ENCODE data around the gene ARIH2.
"Not testable (repeated sequence)": the region's sequence is repeated elsewhere in the genome, so short reads cannot be mapped to it uniquely, and the experiment has no call there.

ARIH2 gene

GRCh38 chr3:48918388-48919214, at the start of gene ARIH2:
Gene ARIH2 (plus strand): TSS chr3:48918842. CDS start chr3:48927559, 8,717 bp downstream.
- DNase-seq = peak; percentile 65

GRCh38 chr3:48877671-48878070, 41.0 kb upstream of the ARIH2 start:
- no peak for DNase-seq

- DNase-seq = no peak
Observed at GRCh38 chr3:48879307-48879993, 39.2 kb upstream of the ARIH2 start.

- DNase-seq = no peak
Observed at GRCh38 chr3:48879994-48880377, 38.7 kb upstream of the ARIH2 start.

GRCh38 chr3:48881006-48881405, 37.6 kb upstream of the ARIH2 start:
- DNase-seq = no peak

- DNase-seq = no peak
Observed at GRCh38 chr3:48881652-48882114, 37.0 kb upstream of the ARIH2 start.

GRCh38 chr3:48885753-48886152, 32.9 kb upstream of the ARIH2 start:
- DNase-seq = no peak

GRCh38 chr3:48891606-48892005, 27.0 kb upstream of the ARIH2 start:
- DNase-seq = no peak

GRCh38 chr3:48894516-48894915, 24.1 kb upstream of the ARIH2 start:
- no peak for DNase-seq

GRCh38 chr3:48896936-48897335, 21.7 kb upstream of the ARIH2 start:
- no peak for DNase-seq

- DNase-seq = no peak
Observed at GRCh38 chr3:48897460-48898376, 20.9 kb upstream of the ARIH2 start.

GRCh38 chr3:48898383-48899234, 20.0 kb upstream of the ARIH2 start, which contains the start of gene SLC25A20:
Gene SLC25A20 (minus strand): TSS chr3:48898882. CDS start chr3:48898794, 88 bp downstream.
- peak; percentile 1 for DNase-seq

GRCh38 chr3:48899273-48899672, 19.4 kb upstream of the ARIH2 start:
- no peak for DNase-seq

- not testable (repeated sequence) for DNase-seq
Observed at GRCh38 chr3:48907026-48907425, 11.6 kb upstream of the ARIH2 start.

- no peak for DNase-seq
Observed at GRCh38 chr3:48915296-48915695, 3.3 kb upstream of the ARIH2 start.

GRCh38 chr3:48919215-48920138, 835 bp downstream of the ARIH2 start:
- DNase-seq = peak; percentile 27

GRCh38 chr3:48926425-48927392, 8.1 kb downstream of the ARIH2 start:
- no peak for DNase-seq

- no peak for DNase-seq
Observed at GRCh38 chr3:48927928-48928327, 9.3 kb downstream of the ARIH2 start.

- DNase-seq = no peak
Observed at GRCh38 chr3:48928679-48929078, 10.0 kb downstream of the ARIH2 start.
